Measurements from ENCODE around the gene KCNMA1.
"Not testable (repeated sequence)": the region's sequence is repeated elsewhere in the genome, so short reads cannot be mapped to it uniquely, and the experiment has no call there.

KCNMA1 gene

DNA sequence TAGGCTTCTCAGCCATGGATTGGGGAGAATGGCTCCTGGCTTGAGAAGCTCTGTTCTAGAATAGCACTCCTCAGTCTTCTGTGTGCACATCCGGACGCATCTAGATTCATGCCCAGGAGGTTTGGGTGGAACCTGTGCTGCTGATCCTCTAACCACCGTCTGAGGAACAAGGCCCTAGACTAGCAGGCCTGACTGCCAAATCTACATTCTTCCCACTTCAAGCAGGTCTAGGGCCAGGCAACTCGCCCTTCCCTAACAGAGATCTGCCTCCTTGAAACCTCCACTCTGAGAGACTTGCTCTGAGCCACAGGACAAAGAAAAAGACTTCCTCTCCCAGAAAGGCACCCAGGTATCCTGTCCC lies 61.6 kb downstream of the KCNMA1 start:
- peaks cover 2 to 3% of the 10 kb centered on the region in 2 donors for H3K4me1 ChIP-seq (ENCODE audit: control insufficient read depth in 2 of 2, insufficient read depth in 2 of 2, low read length in 2 of 2)
- H3K27ac ChIP-seq (ENCODE audit: low read depth in 2 of 2, low read length in 2 of 2) = no peak overlapping the region
- H3K4me3 ChIP-seq (ENCODE audit: low read length in 2 of 2) = no peak overlapping the region
- no peaks in the 10 kb centered on the region for H3K9me3 ChIP-seq (ENCODE audit: control insufficient read depth in 2 of 2, low read length in 2 of 2)
- no peak overlapping the region for H3K9ac ChIP-seq (ENCODE audit: low read depth in 1 of 2, low read length in 2 of 2)
- H3K36me3 ChIP-seq (ENCODE audit: control insufficient read depth in 2 of 2, insufficient read depth in 2 of 2, low read length in 2 of 2) = no peaks in the 10 kb centered on the region
- no peaks in the 10 kb centered on the region for H3K27me3 ChIP-seq (ENCODE audit: control insufficient read depth in 2 of 2, insufficient read depth in 2 of 2, low read length in 2 of 2)

- H3K27me3 ChIP-seq (ENCODE audit: control insufficient read depth in 2 of 2, insufficient read depth in 2 of 2, low read length in 2 of 2) = no peaks in the 10 kb centered on the region
- no peak overlapping the region for H3K4me3 ChIP-seq (ENCODE audit: low read length in 2 of 2)
- H3K9ac ChIP-seq (ENCODE audit: low read depth in 1 of 2, low read length in 2 of 2) = no peak overlapping the region
- no peaks in the 10 kb centered on the region for H3K36me3 ChIP-seq (ENCODE audit: control insufficient read depth in 2 of 2, insufficient read depth in 2 of 2, low read length in 2 of 2)
- H3K4me1 ChIP-seq (ENCODE audit: control insufficient read depth in 2 of 2, insufficient read depth in 2 of 2, low read length in 2 of 2) = peaks cover 2 to 3% of the 10 kb centered on the region in 2 donors
- H3K9me3 ChIP-seq (ENCODE audit: control insufficient read depth in 2 of 2, low read length in 2 of 2) = no peaks in the 10 kb centered on the region
- H3K27ac ChIP-seq (ENCODE audit: low read depth in 2 of 2, low read length in 2 of 2) = no peak overlapping the region
Measured at GRCh38 chr10:77575271-77576006, 62.2 kb downstream of the KCNMA1 start.

DNA sequence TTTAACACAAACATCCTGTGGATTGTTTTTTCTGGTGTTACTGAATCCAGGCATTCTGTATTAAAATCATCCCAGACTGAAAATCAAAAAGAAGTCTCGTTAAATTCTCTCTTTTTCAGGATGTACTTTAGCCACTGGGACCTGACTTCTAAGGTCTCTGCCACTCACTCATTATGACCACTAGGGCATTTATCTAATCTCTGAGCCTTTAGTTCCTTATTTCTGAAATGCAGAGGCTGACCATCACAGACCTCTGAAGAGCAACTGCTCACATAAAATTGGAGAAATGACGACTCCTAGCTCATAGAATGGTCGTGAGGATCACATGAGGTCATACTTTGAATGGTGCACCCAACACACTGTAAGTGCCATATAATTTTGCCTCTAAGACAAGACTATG lies 63.2 kb downstream of the KCNMA1 start:
- peaks cover 2 to 3% of the 10 kb centered on the region in 2 donors for H3K4me1 ChIP-seq (ENCODE audit: control insufficient read depth in 2 of 2, insufficient read depth in 2 of 2, low read length in 2 of 2)

DNA sequence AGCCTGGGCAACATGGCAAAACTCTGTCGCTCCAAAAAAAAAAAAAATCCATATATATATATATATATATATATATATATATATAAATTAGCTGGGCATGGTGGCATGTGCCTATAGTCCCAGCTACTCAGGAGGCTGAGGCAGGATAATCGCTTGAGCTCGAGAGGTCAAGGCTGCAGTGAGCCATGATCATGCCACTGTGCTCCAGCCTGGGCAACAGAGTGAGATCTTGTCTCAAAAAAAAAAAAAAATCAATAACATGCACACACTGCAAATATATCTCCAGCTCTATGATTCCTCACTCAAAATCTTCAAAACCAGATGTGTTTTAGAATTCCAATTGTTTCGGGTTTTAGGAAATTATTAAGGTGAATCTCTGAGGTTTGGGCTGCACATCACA lies 65.1 kb downstream of the KCNMA1 start:
- H3K4me3 ChIP-seq (ENCODE audit: low read length in 2 of 2); H3K27ac ChIP-seq (ENCODE audit: low read depth in 2 of 2, low read length in 2 of 2); H3K4me1 ChIP-seq (ENCODE audit: control insufficient read depth in 2 of 2, insufficient read depth in 2 of 2, low read length in 2 of 2); H3K9ac ChIP-seq (ENCODE audit: low read depth in 1 of 2, low read length in 2 of 2); H3K36me3 ChIP-seq (ENCODE audit: control insufficient read depth in 2 of 2, insufficient read depth in 2 of 2, low read length in 2 of 2); H3K27me3 ChIP-seq (ENCODE audit: control insufficient read depth in 2 of 2, insufficient read depth in 2 of 2, low read length in 2 of 2); H3K9me3 ChIP-seq (ENCODE audit: control insufficient read depth in 2 of 2, low read length in 2 of 2): not testable (repeated sequence)

More for the DNA sequence above, 63.2 kb downstream of the KCNMA1 start:
- Histone ChIP-seq H3K36me3 (ENCODE audit: control insufficient read depth in 2 of 2, insufficient read depth in 2 of 2, low read length in 2 of 2) (no peaks in the 10 kb centered on the region), H3K27ac (ENCODE audit: low read depth in 2 of 2, low read length in 2 of 2) (no peak overlapping the region), H3K9me3 (ENCODE audit: control insufficient read depth in 2 of 2, low read length in 2 of 2) (no peaks in the 10 kb centered on the region), H3K9ac (ENCODE audit: low read depth in 1 of 2, low read length in 2 of 2) (no peak overlapping the region), H3K27me3 (ENCODE audit: control insufficient read depth in 2 of 2, insufficient read depth in 2 of 2, low read length in 2 of 2) (no peaks in the 10 kb centered on the region), H3K4me3 (ENCODE audit: low read length in 2 of 2) (no peak overlapping the region)

- Histone ChIP-seq H3K27ac (ENCODE audit: low read depth in 2 of 2, low read length in 2 of 2) (no peak overlapping the region), H3K4me1 (ENCODE audit: control insufficient read depth in 2 of 2, insufficient read depth in 2 of 2, low read length in 2 of 2) (peaks cover 2 to 3% of the 10 kb centered on the region in 2 donors), H3K36me3 (ENCODE audit: control insufficient read depth in 2 of 2, insufficient read depth in 2 of 2, low read length in 2 of 2) (no peaks in the 10 kb centered on the region), H3K27me3 (ENCODE audit: control insufficient read depth in 2 of 2, insufficient read depth in 2 of 2, low read length in 2 of 2) (no peaks in the 10 kb centered on the region), H3K9ac (ENCODE audit: low read depth in 1 of 2, low read length in 2 of 2) (no peak overlapping the region), H3K9me3 (ENCODE audit: control insufficient read depth in 2 of 2, low read length in 2 of 2) (no peaks in the 10 kb centered on the region), H3K4me3 (ENCODE audit: low read length in 2 of 2) (no peak overlapping the region)
Measured at GRCh38 chr10:77571490-77571889, 66.1 kb downstream of the KCNMA1 start.

DNA sequence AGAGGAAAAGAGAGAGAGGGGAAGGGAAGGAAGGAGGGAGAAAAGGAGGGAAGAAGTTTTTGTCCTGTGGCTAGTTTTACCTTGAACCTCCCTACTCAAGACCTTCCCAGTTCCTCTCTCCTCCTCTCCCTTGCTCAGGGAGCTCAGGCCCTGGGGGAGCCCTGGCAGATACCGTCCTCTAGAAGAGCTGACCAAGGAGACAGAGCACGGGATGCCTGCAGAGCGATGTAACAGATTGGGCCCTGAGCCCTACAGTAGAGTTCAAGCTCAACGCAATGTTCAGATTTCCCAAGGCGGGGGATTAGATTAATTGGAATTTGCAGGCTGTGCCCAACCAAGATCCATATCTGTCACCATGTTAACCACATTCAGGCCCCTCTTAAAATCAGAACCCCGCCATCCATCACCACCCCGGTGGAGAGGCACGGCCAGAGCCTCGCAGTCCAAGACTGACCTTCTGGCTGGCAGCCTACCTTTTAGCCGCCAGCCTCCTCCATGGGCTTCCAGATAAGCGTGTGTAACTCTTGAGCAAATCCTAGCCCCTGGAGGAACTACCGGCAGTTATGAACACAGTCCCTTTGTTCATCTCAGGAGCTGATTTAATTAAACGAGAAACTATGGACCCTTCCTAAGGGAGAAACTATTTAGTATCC lies 70.6 kb downstream of the KCNMA1 start:
- Histone ChIP-seq H3K9me3 (ENCODE audit: control insufficient read depth in 2 of 2, low read length in 2 of 2) (no peaks in the 10 kb centered on the region), H3K4me1 (ENCODE audit: control insufficient read depth in 2 of 2, insufficient read depth in 2 of 2, low read length in 2 of 2) (peaks cover 17 to 27% of the 10 kb centered on the region in 2 donors), H3K9ac (ENCODE audit: low read depth in 1 of 2, low read length in 2 of 2) (no peak overlapping the region), H3K4me3 (ENCODE audit: low read length in 2 of 2) (no peak overlapping the region), H3K27me3 (ENCODE audit: control insufficient read depth in 2 of 2, insufficient read depth in 2 of 2, low read length in 2 of 2) (no peaks in the 10 kb centered on the region), H3K36me3 (ENCODE audit: control insufficient read depth in 2 of 2, insufficient read depth in 2 of 2, low read length in 2 of 2) (no peaks in the 10 kb centered on the region), H3K27ac (ENCODE audit: low read depth in 2 of 2, low read length in 2 of 2) (no peak overlapping the region)

GRCh38 chr10:77566236-77566635 lies 71.4 kb downstream of the KCNMA1 start:
- Histone ChIP-seq H3K27me3 (ENCODE audit: control insufficient read depth in 2 of 2, insufficient read depth in 2 of 2, low read length in 2 of 2) (no peaks in the 10 kb centered on the region), H3K4me3 (ENCODE audit: low read length in 2 of 2) (no peak overlapping the region), H3K27ac (ENCODE audit: low read depth in 2 of 2, low read length in 2 of 2) (no peak overlapping the region), H3K9me3 (ENCODE audit: control insufficient read depth in 2 of 2, low read length in 2 of 2) (no peaks in the 10 kb centered on the region), H3K36me3 (ENCODE audit: control insufficient read depth in 2 of 2, insufficient read depth in 2 of 2, low read length in 2 of 2) (no peaks in the 10 kb centered on the region), H3K4me1 (ENCODE audit: control insufficient read depth in 2 of 2, insufficient read depth in 2 of 2, low read length in 2 of 2) (peaks cover 17 to 26% of the 10 kb centered on the region in 2 donors), H3K9ac (ENCODE audit: low read depth in 1 of 2, low read length in 2 of 2) (no peak overlapping the region)

GRCh38 chr10:77565590-77566023 lies 72.0 kb downstream of the KCNMA1 start:
- no peaks in the 10 kb centered on the region for H3K9me3 ChIP-seq (ENCODE audit: control insufficient read depth in 2 of 2, low read length in 2 of 2)
- no peaks in the 10 kb centered on the region for H3K27me3 ChIP-seq (ENCODE audit: control insufficient read depth in 2 of 2, insufficient read depth in 2 of 2, low read length in 2 of 2)
- H3K36me3 ChIP-seq (ENCODE audit: control insufficient read depth in 2 of 2, insufficient read depth in 2 of 2, low read length in 2 of 2) = no peaks in the 10 kb centered on the region
- no peak overlapping the region for H3K9ac ChIP-seq (ENCODE audit: low read depth in 1 of 2, low read length in 2 of 2)
- H3K4me3 ChIP-seq (ENCODE audit: low read length in 2 of 2) = no peak overlapping the region
- H3K27ac ChIP-seq (ENCODE audit: low read depth in 2 of 2, low read length in 2 of 2) = no peak overlapping the region
- H3K4me1 ChIP-seq (ENCODE audit: control insufficient read depth in 2 of 2, insufficient read depth in 2 of 2, low read length in 2 of 2) = peaks cover 16 to 25% of the 10 kb centered on the region in 2 donors

DNA sequence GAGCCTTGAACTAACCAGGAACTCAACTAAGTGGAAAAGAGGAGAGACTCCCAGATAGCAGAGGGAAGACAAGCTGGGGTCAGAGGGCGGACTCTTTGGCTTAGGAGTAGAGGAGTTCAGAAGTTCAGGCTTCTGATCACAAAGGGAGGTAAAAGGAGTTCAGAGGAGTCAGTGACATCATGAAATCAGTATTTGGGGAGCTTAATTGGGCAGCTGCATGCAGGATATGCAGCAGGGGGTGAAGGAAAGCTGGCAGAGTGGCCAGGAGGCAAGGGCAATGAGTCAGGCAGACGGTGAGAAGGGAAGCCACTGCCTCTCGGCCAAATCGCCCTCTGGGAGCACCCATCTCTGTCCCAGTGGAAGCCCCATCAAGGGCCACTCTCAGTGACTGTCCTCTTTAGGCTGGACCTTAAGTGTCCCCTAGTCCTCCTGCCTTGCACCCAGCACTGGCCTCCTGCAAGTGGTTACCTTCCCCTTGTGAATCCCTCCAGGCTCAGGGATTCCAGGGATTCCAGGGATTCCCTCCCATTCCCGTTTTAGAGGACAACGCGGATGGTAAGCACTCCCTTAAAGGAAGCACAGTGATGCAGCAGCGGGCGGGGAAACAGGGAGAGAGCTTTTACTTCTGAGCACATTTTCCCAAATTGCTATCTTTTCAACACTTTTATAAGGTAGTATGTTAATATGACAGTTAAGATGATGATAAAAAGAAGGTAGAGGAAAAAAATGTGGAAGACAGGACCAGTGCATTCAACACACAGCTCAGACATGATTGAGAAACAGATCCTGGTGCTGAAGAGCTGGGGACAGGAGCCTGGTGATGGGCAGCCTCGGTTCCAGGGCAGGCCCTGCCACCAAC lies 72.6 kb downstream of the KCNMA1 start:
- Histone ChIP-seq H3K27me3 (ENCODE audit: control insufficient read depth in 2 of 2, insufficient read depth in 2 of 2, low read length in 2 of 2) (no peaks in the 10 kb centered on the region), H3K4me3 (ENCODE audit: low read length in 2 of 2) (no peak overlapping the region), H3K9me3 (ENCODE audit: control insufficient read depth in 2 of 2, low read length in 2 of 2) (no peaks in the 10 kb centered on the region), H3K4me1 (ENCODE audit: control insufficient read depth in 2 of 2, insufficient read depth in 2 of 2, low read length in 2 of 2) (peaks cover 16 to 25% of the 10 kb centered on the region in 2 donors), H3K36me3 (ENCODE audit: control insufficient read depth in 2 of 2, insufficient read depth in 2 of 2, low read length in 2 of 2) (no peaks in the 10 kb centered on the region), H3K27ac (ENCODE audit: low read depth in 2 of 2, low read length in 2 of 2) (no peak overlapping the region), H3K9ac (ENCODE audit: low read depth in 1 of 2, low read length in 2 of 2) (no peak overlapping the region)
